GM12891 (cell line): Measurements from ENCODE around the gene EXOC4.

Experiments
- DNase-seq: peaks from one replicate; pipeline ENCODE4 v3.0.0; 2011; ENCODE audit warnings: low spot score; ENCODE audit not compliant: insufficient read length
- FAIRE-seq: peaks from 2 replicates; lab custom pipeline; 2011; peaks lifted over from hg19 to GRCh38; lab: Jason Lieb, UNC
- PAX5 ChIP-seq: IDR thresholded peaks from 2 replicates; pipeline ENCODE4 v1.6.1; 2011; ENCODE audit warnings: low read length, moderate library complexity, mild to moderate bottlenecking; ENCODE audit not compliant: insufficient read depth, severe bottlenecking
- POLR2A ChIP-seq: IDR thresholded peaks from 2 replicates; pipeline ENCODE4 v1.6.1; 2011; ENCODE audit warnings: low read depth, low read length, control low read depth
- POLR2AphosphoS5 ChIP-seq: IDR thresholded peaks from 2 replicates; pipeline ENCODE4 v1.6.1; 2011; ENCODE audit warnings: low read depth, low read length, control low read depth
- POU2F2 ChIP-seq: IDR thresholded peaks from 2 replicates; pipeline ENCODE4 v1.6.1; 2011; ENCODE audit warnings: low read depth, mild to moderate bottlenecking, control low read depth, low read length, moderate library complexity
- SPI1 ChIP-seq: IDR thresholded peaks from 2 replicates; pipeline ENCODE4 v1.6.1; 2011; ENCODE audit warnings: low read depth, low read length, control low read depth
- TAF1 ChIP-seq: IDR thresholded peaks from 2 replicates; pipeline ENCODE4 v1.6.1; 2011; ENCODE audit warnings: low read depth, low read length, control low read depth

The EXOC4 gene

GRCh38 chr7:134059921-134060320, 807.0 kb downstream of the EXOC4 start:
- no peak for TF ChIP-seq TAF1
- TF ChIP-seq POU2F2, result no peak
- no peak for TF ChIP-seq POLR2AphosphoS5
- TF ChIP-seq SPI1, result no peak
- TF ChIP-seq PAX5, result no peak
- TF ChIP-seq POLR2A, result no peak
- FAIRE-seq (no peak), DNase-seq (no peak)

GRCh38 chr7:134060874-134061273, 808.0 kb downstream of the EXOC4 start:
- TF ChIP-seq PAX5 (no peak), POLR2A (no peak), POLR2AphosphoS5 (no peak), TAF1 (no peak), SPI1 (no peak), POU2F2 (no peak)
- DNase-seq (no peak), FAIRE-seq (no peak)

DNA sequence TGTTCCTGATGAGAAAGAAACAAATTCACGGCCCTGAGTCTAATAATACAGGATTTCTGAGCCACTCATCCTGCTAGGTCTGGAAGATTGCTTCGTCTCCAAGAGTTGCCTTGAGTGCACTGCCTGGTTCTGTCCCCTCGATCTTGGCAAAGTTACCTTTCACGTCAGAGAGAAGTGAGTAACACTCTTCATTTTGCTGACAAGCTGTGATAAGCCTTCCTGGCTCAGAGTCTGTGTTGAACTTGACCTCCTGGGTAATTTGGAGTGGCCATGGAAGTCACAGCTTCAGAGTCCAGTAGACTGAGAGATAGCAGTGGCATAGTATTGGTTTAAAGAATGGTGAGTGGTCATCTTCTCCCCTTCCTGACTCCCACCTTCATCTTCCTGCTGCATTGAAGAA, 809.6 kb downstream of the EXOC4 start:
- FAIRE-seq (no peak), DNase-seq (no peak)
- no peak for TF ChIP-seq TAF1
- TF ChIP-seq SPI1, result no peak
- no peak for TF ChIP-seq POU2F2
- no peak for TF ChIP-seq PAX5

DNA sequence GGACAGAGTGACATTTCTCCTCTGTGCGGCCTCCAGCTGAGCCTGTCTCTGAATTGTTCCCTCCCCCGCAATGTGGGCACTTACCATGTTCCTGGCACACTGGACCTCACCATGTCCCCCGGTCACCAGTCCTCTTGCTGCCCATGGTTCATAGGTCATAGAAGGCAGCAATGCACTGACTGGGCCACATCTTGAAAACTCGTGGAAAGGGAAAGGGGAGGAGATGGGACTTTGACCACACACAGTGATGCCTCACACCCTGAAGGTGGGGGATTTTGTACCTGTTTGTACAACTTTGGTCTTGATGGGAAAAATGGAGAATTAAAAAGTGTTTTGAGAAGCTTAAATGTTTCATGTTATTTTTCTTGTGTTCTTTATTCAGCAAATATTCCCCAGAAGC, 812.5 kb downstream of the EXOC4 start:
- no peak for DNase-seq
- no peak for FAIRE-seq
- TF ChIP-seq SPI1, result no peak
- no peak for TF ChIP-seq PAX5
- TF ChIP-seq POU2F2, result no peak
- TF ChIP-seq TAF1, result no peak
- no peak for TF ChIP-seq POLR2AphosphoS5
- TF ChIP-seq POLR2A, result no peak

GRCh38 chr7:134067164-134067563, 814.3 kb downstream of the EXOC4 start:
- TF ChIP-seq POU2F2 (no peak), POLR2AphosphoS5 (no peak), POLR2A (no peak), SPI1 (no peak), TAF1 (no peak), PAX5 (no peak)
- DNase-seq (no peak), FAIRE-seq (no peak)

GRCh38 chr7:134068670-134069069, 815.8 kb downstream of the EXOC4 start:
- no peak for DNase-seq
- no peak for FAIRE-seq
- TF ChIP-seq PAX5, result no peak
- TF ChIP-seq POLR2A, result no peak
- TF ChIP-seq TAF1, result no peak
- TF ChIP-seq SPI1, result no peak
- no peak for TF ChIP-seq POU2F2
- no peak for TF ChIP-seq POLR2AphosphoS5

DNA sequence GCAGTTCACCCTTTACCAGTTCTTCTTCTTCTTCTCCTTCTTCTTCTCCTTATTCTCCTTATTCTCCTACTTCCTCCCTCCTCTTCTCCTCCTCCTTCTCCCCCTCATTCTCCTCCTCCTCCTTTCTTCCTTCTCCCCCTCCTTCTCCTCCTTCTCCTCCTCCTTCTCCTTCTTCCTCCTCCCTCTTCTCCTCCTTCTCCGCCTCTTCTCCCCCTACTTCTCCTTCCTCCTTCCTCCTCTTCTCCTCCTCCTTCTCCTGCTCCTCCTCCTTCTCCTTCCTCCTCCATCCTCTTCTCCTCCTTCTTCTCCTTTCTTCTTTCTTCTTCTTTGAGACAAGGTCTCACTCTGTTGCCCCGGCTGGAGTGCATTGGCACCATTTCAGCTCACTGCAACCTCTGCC, 816.3 kb downstream of the EXOC4 start:
- FAIRE-seq (no peak), DNase-seq (no peak)
- no peak for TF ChIP-seq POU2F2
- TF ChIP-seq POLR2A, result no peak
- no peak for TF ChIP-seq POLR2AphosphoS5
- no peak for TF ChIP-seq PAX5

GRCh38 chr7:134070673-134071072, 817.8 kb downstream of the EXOC4 start:
- TF ChIP-seq POU2F2 (no peak), SPI1 (no peak), PAX5 (no peak), POLR2AphosphoS5 (no peak), POLR2A (no peak), TAF1 (no peak)

GRCh38 chr7:134071355-134072331, 818.8 kb downstream of the EXOC4 start:
- FAIRE-seq (peak; percentile 71), DNase-seq (peak; percentile 24)
- TF ChIP-seq POU2F2 (peak; percentile 30; the same call in 1 of the 2 replicates), POLR2A (no peak)

More at GRCh38 chr7:134070673-134071072, 817.8 kb downstream of the EXOC4 start:
- DNase-seq (no peak), FAIRE-seq (no peak)

- FAIRE-seq, result no peak
- TF ChIP-seq TAF1 (no peak), POLR2A (no peak), POU2F2 (no peak), SPI1 (no peak), PAX5 (no peak), POLR2AphosphoS5 (no peak)
- no peak for DNase-seq
Measured at GRCh38 chr7:134073276-134073675, 820.4 kb downstream of the EXOC4 start.
